Pulmonary artery endothelial cell (primary cell): ENCODE results near the gene PRKG1. TPM values are rescaled to one million over a fixed set of nuclear protein-coding genes. Genes with fewer than 3 reads are reported as not detected.
"Not testable (repeated sequence)": the region's sequence is repeated elsewhere in the genome, so short reads cannot be mapped to it uniquely, and the experiment has no call there.

ENCODE experiments used
- DNase-seq: peaks from one replicate; pipeline ENCODE4 v3.0.0-alpha.2; 2011; ENCODE audit warnings: low read depth, low spot score
- total RNA-seq: library from RNA; depleted of rRNA; stranded (reverse); fragments of >200 nt; gene quantifications from 2 replicates; pipeline ENCODE4 v1.2.3, GENCODE V29; 2014

PRKG1 gene
- total RNA-seq, 1 donor from 2014 or later = 1.3 TPM

- no peak for DNase-seq
These were observed 303.0 kb downstream of the PRKG1 start for GRCh38 chr10:51377070-51377931.

- no peak for DNase-seq
These were observed 303.8 kb downstream of the PRKG1 start for GRCh38 chr10:51377932-51378599.

GRCh38 chr10:51382181-51382580, 307.9 kb downstream of the PRKG1 start:
- no peak for DNase-seq

GRCh38 chr10:51384971-51385370, 310.7 kb downstream of the PRKG1 start:
- no peak for DNase-seq

- no peak for DNase-seq
These were observed 312.1 kb downstream of the PRKG1 start for GRCh38 chr10:51386248-51386885.

GRCh38 chr10:51389415-51390321, 315.4 kb downstream of the PRKG1 start:
- DNase-seq = no peak

- DNase-seq = not testable (repeated sequence)
These were observed 318.7 kb downstream of the PRKG1 start for GRCh38 chr10:51393006-51393405.

GRCh38 chr10:51394039-51394438, 319.8 kb downstream of the PRKG1 start:
- DNase-seq = no peak

GRCh38 chr10:51397244-51397643, 323.0 kb downstream of the PRKG1 start:
- no peak for DNase-seq

GRCh38 chr10:51397695-51398094, 323.4 kb downstream of the PRKG1 start:
- DNase-seq = peak; percentile 35

- DNase-seq = no peak
These were observed 325.6 kb downstream of the PRKG1 start for GRCh38 chr10:51399840-51400239.

- no peak for DNase-seq
These were observed 326.3 kb downstream of the PRKG1 start for GRCh38 chr10:51400392-51401096.

GRCh38 chr10:51403521-51403920, 329.2 kb downstream of the PRKG1 start:
- no peak for DNase-seq

- DNase-seq = peak; percentile 19
These were observed 331.5 kb downstream of the PRKG1 start for GRCh38 chr10:51405580-51406351.

GRCh38 chr10:51406581-51406980, 332.3 kb downstream of the PRKG1 start:
- DNase-seq = no peak

- no peak for DNase-seq
These were observed 342.2 kb downstream of the PRKG1 start for GRCh38 chr10:51416494-51416893.

- no peak for DNase-seq
These were observed 345.2 kb downstream of the PRKG1 start for GRCh38 chr10:51419196-51420093.

- DNase-seq = no peak
These were observed 347.6 kb downstream of the PRKG1 start for GRCh38 chr10:51421853-51422252.
